HG03378 (cell line): Measurements from ENCODE around the gene SPATA2L.
A peak's percentile ranks its signal among the peaks of the same experiment; 100 is the strongest.
"Not testable (repeated sequence)": the region's sequence is repeated elsewhere in the genome, so short reads cannot be mapped to it uniquely, and the experiment has no call there.

Source experiments
- ATAC-seq: cut with Tn5 transposase; IDR thresholded peaks from one replicate; pipeline ENCODE4 v1.9.1; 2021; ENCODE audit warnings: mild to moderate bottlenecking, moderate library complexity; ENCODE audit not compliant: unreplicated experiment

The SPATA2L gene

GRCh38 chr16:89708481-89708931 is 7.0 kb upstream of the SPATA2L start:
- ATAC-seq, result no peak

- no peak for ATAC-seq
These were observed 6.2 kb upstream of the SPATA2L start for GRCh38 chr16:89707695-89708094.

- no peak for ATAC-seq
These were observed 5.2 kb upstream of the SPATA2L start for GRCh38 chr16:89706518-89707260.

GRCh38 chr16:89705006-89705405 is 3.5 kb upstream of the SPATA2L start:
- no peak for ATAC-seq

DNA sequence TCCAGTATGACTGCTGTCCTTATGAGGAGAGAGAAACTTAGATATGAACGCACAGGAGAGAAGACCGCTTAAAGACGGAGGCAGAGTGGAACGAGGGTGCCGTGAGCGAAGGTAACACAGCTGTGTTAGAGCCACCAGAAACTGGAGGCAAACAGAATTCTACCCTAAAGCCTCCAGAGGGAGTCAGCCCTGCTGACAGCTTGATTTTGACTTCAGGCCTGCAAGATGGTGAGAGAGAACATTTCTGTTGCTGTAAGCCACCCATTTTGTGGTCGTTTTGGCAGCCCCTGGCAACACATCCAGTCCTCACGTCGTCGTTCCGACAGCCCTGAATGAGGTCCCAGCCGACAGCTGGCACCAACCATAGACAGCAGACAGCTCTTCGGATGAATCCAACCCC is 2.8 kb upstream of the SPATA2L start:
- ATAC-seq, result no peak

DNA sequence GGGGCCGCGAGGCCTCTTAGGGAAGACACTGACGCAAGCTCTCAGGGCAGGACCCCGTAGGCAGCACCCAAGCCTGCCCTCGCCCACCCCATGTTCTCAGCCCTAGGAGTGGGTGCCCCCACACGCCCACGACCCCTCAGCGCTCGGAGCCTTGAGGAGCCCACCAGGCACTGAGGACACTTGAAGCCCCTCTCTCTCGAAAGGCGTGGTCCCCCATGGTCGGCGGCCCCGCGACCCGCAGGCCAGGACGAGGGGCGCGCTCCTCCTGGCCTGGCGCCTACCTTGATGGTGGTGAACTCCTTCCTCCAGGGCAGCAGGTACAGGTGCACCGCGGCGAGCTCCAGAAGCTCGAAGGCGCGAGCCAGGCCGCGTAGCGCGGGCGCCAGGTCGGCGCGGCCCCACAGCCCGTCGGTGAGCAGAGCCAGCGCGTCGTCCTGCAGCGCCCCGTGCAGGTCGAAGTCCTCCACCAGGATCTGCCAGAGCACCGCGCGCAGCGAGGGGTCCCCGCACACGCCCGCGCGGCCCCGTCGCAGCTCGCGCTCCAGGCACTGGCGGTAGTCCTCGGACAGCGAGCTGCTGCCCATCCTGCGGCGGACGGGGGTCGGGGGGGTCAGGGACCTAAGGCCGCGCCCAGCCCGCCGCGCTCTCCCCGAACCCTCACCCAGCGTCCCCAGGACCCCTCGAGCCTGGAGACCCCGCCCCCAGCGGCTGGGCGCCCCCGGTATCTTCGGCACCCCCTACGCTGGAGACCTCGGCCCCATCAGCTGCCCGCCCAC is 668 bp downstream of the SPATA2L start:
- no peak for ATAC-seq

DNA sequence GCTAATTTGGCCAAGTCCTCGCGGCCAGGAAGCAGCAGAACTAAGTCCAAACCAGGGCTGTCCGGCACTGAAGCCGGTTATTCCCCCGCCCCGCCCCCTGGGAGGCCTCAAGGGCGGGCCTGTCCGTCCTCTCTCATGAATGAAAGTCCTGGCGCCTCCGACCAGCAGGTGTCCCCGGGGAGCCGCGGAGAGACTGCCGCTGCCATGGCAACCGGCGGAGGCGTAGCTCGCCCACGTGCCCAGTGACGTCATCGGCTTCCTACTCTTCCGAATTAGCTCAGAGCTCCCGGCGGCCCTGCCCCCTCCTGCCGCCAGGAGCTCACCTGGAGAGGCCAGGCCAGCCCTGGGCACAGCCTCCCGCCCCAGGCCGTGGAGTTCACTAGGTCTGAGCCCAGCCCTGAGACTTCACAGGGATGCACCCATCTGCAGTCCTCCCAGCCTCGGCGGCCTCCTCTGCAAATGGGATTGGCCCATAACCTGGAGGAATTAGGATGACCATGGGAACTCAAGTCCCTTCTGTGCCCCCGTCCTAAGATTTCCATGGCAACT is 1.3 kb downstream of the SPATA2L start:
- peak; percentile 41 for ATAC-seq

DNA sequence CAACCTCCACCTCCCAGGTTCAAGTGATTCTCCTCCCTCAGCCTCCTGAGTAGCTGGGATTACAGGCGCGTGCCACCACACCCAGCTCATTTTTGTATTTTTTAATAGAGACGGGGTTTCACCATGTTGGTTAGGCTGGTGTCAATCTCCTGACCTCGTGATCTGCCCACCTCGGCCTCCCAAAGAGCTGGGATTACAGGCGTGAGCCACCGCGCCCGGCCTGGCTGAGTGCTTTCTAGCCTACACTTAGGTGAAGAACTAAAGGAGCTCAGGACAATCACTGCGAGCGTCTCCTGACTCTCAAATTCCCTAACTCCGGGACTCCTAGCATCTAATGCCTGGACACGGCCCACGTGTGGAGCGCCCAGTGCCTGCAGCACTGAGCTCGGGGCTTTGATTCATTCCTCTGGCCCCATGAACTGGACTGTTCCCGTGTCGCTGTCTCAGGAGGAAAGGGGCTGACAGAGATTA is 1.8 kb downstream of the SPATA2L start:
- ATAC-seq, result peak; percentile 5

DNA sequence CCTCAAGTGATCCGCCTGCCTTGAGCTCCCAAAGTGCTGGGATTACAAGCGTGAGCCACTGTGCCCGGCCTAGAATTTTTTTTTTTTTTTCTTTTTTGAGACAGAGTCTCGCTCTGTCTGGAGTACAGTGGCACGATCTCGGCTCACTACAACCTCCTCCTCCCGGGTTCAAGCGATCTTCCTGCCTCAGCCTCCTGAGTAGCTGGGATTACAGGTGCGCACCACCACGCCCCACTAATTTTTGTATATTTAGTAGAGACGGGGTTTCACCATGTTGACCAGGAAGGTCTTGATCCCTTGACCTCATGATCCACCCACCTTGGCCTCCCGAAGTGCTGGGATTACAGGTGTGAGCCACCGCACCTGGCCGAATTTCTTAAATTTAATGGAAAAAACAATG is 2.8 kb downstream of the SPATA2L start:
- ATAC-seq, result not testable (repeated sequence)

DNA sequence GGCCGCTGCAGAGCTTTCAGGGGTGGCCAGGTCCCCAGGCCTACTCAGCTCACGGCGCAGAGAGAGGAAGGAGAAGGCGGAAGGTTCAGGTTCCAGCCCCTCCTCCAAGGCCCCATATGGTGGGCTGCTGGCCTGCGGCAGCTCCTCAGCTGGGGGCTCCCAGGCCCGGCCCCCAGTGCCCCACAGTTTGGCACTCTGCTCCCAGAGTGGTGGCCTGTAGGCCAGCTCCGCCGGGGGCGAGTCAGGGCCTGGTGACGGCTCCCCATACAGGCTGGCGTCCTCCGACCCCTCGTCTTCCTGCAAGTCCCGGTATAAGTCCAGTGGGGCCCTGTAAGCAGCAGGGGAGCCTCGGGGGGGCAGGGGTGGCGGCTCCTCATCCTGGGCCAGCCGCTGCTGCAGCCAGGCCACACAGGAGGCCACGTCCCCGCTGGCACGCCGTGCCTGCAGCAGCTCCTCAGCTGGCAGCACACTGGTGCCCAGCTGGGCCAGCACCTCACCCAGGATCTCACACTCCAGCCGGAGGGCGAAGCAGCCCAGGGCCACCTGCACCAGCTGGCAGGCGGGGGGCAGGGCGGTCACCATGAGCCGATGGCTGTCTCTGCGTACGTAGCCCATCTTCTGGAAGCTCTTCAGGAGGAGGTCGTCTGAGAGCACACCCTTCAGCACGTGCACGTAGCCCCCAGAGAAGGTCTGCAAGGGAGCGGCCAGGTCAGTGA is 3.7 kb downstream of the SPATA2L start:
- no peak for ATAC-seq

DNA sequence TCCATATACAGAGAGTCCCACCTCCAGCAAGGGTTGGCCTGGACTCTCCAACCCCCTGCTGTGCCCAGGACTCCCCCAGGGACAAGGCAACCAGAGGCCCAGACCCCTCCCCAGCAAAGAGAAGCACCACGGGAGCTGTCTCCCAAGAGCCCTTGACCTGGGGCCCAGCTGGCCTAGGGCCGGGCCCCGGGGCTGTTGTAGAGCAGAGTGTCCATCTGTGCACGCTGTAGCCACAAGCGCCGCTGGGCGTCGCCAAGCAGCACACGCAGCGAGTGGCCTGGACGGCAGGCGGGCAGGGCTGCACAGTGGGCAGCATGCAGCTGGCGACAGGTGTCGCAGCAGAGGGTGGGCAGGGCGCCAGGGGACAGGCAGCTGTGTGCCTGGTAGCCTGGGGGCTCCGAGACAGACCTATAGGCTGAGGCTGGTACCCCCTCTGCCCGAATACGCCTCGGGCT is 4.3 kb downstream of the SPATA2L start:
- no peak for ATAC-seq

DNA sequence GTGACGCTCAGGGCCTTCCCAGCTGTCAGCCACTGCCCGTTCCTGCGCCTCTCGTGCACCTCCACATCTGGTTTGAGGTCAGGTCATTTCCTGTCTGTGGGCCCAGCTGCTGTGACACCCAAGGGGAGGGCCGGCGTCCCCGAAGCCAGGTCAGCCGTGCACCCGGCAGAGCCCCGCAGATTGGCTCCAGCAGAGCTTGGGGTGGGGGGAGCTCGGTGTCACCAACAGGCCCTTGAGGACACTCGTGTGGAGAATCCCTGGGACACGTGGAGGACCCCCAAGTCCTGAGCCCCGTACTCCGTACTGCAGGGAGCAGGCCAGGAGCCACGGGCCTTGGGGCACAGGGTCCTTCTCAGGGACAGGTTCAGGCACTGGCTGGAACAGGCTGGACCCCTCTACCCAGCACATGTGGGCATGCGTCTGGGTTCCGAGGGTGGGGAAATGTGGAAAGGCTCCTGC is 4.8 kb downstream of the SPATA2L start:
- ATAC-seq, result no peak

- ATAC-seq, result no peak
These were observed 5.4 kb downstream of the SPATA2L start for GRCh38 chr16:89695875-89696669.

DNA sequence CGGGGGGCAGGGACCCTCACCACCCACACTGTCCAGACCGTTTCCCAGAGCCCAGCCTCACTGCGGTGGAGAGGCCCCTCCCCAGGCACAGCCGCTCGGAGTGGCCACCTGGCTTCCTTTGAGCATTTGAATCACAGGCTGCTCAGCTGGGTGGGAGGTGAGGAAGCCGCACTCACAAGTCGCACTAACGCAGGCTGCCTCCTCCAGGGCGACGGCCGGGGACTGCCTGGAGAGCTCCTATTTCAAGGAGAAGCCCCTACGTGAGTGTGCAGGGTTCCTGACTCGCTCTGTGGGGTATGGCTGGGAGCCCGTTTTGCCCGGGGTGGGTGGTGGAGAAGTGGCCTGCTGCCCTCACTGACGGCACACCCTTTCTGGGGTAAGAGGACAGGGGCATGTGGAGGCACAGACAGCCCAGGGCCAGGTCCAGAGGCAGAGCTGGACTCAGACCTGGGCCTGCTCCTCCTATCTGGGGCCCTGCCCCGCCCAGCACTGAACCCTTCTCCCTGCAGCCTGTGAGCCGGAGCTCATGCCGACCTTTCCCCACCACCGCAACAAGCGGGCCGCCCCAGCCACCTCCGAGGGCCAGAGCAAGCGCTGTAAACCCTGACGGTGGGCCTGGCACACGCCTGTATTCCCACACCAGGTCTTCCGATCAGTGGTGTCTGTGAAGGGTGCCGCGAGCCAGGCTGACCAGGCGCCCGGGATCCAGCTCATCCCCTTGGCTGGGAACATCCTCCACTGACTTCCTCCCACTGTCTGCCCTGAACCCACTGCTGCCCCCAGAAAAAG is 6.2 kb downstream of the SPATA2L start:
- no peak for ATAC-seq

DNA sequence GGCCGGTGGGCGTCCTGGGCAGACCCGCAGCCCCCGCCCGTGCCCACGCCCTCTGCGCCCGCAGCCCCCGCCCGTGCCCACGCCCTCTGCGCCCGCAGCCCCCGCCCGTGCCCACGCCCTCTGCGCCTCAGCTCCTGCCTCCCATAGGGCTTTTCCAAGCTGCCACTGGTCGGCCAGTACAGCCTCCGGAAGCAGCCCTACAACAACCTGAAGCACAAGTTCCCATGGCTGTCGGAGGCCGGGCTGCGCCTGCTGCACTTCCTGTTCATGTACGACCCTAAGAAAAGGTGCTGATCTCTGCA is 6.8 kb downstream of the SPATA2L start:
- not testable (repeated sequence) for ATAC-seq

DNA sequence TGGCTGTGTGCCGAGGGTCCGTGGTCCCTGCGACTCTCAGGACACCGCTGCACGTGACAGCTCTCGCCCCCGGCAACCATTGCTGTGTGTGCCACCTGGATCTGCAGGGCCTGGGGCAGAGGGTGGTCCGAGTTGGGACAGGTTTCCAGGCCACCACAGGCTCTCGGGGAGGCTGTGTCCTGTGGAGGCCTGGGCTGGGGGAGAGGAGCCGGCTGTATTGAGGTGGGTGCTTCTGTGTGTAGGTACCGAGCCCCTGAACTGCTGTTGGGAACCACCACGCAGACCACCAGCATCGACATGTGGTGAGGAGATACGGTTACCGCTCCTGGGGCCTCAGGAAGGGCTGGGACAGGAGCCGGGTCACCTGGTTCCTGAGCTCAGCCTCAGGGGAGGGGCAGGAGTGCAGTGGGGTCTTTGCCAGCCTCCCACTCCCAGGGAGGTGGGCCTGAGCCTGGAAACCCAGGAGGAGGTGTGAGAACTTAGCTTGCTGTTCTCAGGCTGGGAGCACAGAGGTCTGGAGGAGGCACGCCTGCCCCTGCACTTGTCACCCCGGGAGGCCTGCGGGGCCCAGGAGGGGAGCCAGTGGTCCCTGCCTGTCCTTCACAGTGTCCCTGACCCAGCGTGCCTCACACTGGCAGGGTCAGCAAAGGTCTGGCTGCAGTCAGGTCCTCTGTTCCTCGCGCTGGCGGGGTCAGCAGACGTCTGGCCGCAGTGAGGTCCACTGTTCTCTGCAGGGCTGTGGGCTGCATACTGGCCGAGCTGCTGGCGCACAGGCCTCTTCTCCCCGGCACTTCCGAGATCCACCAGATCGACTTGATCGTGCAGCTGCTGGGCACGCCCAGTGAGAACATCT is 7.3 kb downstream of the SPATA2L start:
- no peak for ATAC-seq

- no peak for ATAC-seq
These were observed 8.2 kb downstream of the SPATA2L start for GRCh38 chr16:89693289-89693731.

- ATAC-seq, result no peak
These were observed 9.4 kb downstream of the SPATA2L start for GRCh38 chr16:89691986-89692569.
